HG03342 (cell line): ENCODE data around the gene TMEM184B.

ENCODE experiments used
- ATAC-seq: cut with Tn5 transposase; IDR thresholded peaks from one replicate; pipeline ENCODE4 v1.9.1; 2021; ENCODE audit warnings: mild to moderate bottlenecking, moderate library complexity; ENCODE audit not compliant: unreplicated experiment

The TMEM184B gene

DNA sequence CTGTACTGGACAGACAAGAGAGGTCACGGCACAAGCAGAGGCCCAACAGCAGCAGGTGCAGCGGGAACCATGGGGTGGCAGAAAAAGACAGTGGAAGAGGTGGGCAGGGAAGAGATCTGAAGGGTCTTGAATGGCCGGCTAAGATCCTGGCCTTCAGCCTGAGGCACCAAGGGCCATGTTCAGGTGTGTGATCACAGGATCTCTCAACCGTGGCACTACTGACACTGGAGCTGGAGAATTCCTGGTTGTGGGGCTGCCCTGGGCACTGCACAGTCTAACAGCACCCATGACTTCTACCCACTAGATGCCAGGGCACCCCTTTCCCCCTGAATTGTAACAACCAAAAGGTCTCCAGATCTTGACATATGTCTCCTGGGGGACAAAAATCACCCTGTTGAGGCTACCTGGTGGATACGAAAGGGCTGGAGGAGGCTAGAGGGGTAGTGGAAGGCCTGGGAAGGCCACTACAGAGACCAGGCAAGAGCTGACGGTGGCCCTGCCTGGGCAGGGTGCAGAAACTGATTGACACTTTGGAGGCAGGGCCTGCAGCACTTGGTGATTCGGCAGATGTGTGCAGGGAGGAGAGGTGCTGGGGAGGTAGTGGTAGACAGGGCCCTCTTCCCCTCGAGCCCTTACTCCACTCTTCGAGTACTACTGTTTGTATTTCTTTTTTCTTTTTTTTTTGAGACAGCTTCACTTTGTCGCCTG, 36.1 kb upstream of the TMEM184B start:
- ATAC-seq, result no peak

DNA sequence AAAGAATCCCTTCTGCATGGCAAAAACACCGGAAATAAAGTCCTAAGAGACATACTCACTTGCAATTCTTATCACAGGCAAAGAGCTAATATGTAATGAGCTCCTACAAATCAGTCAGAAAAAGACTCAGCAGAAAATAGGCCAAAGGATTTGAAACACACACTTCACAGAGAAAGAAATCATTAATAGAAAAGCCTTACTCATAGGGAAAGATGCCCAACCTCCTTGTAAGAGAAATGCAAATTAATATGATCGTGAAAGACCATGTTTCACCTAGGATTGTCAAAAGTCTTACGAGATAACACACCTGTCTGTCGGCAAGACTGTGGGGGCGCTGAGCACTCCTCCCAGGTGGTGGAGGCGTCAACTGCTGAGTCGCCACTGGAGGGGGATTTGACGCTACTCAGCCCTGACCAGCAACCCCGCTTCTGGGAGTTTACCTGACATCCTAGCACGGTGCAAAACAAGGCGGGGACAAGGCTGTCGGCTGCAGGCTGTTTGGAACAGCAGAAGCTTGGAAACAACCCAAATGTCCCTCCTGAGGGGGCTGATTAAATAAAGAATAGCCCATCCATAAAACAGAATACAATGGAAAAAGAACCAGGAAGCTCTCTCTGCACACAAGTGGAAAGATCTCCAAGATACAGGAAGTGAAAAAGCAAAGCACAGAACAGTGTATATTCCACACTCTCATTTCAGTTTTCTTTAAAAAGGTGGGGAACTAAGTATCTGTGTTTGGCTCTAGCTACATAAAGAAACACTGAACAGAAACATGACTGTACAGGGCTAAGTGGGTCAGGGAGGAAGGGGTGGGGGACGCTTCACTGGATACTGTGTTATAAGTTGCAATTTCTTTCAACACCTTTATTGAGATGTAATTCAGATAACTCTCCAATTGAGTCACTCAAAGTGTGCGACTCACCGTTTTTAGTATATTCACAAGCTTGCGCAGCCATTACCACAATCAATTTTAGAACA, 33.0 kb upstream of the TMEM184B start:
- ATAC-seq, result peak; percentile 56

DNA sequence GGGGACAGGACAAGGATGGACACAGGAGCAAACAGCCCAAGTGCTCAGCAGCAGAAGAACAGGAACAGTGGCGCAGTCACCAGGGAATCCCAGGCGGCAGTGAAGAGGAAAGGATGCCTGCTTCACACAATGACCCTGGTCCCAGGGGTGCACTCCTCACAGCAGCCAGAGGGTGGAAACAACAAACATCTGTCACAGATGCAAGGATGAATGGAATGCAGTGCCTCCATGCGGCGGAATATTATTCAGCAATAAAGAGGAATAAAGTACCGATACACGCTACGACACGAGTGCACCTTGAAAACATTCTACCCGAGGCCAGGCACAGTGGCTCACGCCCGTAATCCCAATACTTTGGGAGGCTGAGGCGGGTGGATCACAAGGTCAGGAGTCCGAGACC, 31.7 kb upstream of the TMEM184B start:
- no peak for ATAC-seq

GRCh38 chr22:38303974-38304373, 31.2 kb upstream of the TMEM184B start:
- no peak for ATAC-seq

DNA sequence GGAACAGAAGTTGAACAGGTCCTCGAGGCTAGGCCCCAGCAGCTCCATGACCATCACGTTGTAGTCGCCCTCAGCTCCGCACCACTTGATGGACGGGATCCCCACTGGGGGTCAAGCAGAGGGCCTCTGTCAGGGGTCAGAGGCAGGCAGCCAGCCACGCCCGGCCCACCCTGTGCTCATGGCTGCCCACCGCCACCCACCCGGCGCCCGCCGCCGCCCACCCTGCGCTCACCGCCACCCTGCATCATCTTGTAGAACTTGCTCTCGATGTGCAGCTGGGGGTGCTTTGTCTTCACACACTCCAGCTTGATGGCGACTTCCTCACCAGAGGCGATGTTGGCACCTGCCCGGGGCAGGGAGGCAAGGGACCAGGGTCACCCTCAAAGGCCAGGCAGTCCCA, 30.1 kb upstream of the TMEM184B start:
- no peak for ATAC-seq

GRCh38 chr22:38300946-38301345, 28.1 kb upstream of the TMEM184B start:
- ATAC-seq, result no peak

GRCh38 chr22:38300197-38300945, 27.6 kb upstream of the TMEM184B start:
- no peak for ATAC-seq

DNA sequence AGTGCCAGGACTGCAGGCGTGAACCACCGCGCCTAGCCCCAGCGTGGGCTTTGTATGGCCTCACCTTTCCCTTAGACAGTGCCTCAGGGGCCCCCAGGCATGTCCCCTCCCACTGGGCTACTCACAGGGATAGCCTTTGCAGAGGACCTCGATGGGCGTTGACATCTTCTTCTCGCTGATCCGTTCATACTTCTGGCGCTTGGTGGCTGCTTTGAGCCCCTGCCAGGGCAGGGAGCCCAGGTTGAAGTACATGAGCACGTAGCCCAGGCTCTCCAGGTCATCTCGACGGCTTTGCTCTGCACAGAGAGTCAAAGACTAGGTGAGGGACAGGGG, 26.9 kb upstream of the TMEM184B start:
- ATAC-seq, result no peak

GRCh38 chr22:38298312-38299005, 25.6 kb upstream of the TMEM184B start:
- no peak for ATAC-seq

- ATAC-seq, result no peak
Observed at GRCh38 chr22:38296372-38296771, 23.6 kb upstream of the TMEM184B start.

DNA sequence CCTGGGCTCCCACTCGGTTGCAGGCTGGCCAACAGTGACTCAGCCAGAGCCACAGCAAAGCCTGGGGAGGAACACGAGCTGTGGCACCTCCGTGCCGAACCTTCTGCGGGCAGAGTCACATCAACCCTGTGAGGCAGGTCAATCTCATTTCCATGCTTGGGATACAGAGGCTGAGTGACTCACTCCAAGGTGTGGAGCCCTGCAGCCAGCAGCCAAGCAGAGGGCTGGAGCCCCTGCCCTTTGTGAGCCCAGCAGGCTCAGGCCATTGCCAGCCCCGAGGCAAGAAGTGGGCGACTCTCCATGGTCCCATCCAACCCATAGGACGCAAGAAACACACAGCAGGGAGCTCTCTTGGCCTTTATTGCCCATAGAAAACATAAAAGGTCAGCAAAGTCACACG, 23.1 kb upstream of the TMEM184B start:
- ATAC-seq, result no peak

GRCh38 chr22:38295339-38295738, 22.5 kb upstream of the TMEM184B start:
- no peak for ATAC-seq

DNA sequence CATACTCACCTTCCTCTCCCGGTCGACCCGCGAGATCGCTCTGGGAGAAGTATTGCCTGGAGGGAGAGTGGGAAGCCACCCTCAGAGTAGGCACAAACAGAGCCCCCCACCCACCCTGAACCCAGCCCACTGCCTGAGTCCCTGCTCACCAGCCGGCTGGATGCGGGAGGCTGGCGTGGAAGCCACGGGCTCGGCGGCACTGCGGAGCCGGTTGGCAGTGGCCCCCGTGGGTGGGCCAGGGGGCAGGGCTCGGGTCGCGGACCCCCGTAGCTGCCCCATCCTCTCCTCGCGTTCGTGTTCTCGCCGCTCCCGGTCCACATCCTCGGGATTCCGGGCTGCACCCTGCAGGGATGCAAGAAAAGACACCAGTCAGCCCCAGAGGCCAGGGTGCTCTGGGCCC, 21.4 kb upstream of the TMEM184B start:
- ATAC-seq, result no peak

GRCh38 chr22:38292694-38293093, 19.9 kb upstream of the TMEM184B start:
- no peak for ATAC-seq

DNA sequence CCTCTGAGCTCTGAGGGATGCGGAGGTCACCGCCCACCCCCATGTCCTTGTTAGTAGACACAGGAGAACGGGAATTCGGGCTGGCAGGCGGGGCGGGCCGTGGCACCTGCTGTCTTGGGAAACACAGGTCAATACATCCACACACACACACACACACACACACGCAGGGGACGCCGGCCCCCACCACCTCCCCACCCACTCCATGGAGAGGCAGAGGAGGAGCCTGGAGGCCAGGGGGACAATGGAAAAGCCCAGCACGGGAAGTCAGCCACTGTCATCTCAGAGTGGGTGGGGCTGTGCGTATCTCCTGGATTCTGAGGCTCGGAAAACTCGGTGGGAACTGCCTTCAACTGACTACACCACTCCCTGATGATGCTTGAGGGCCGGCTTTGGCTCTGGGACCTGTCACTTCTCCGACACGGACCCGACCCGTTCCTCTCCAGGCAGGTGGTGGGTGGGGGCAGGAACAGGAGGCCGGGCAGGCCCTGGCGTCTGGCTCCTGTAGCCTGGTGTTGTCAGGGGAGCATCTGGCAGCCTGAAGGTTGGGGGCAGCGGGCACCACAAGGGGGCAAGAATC, 18.5 kb upstream of the TMEM184B start:
- no peak for ATAC-seq

- ATAC-seq, result no peak
Observed at GRCh38 chr22:38290347-38290746, 17.5 kb upstream of the TMEM184B start.

- ATAC-seq, result no peak
Observed at GRCh38 chr22:38289583-38290082, 16.8 kb upstream of the TMEM184B start.

GRCh38 chr22:38286915-38287669, 14.3 kb upstream of the TMEM184B start:
- no peak for ATAC-seq

GRCh38 chr22:38285018-38285417, 12.2 kb upstream of the TMEM184B start:
- no peak for ATAC-seq

DNA sequence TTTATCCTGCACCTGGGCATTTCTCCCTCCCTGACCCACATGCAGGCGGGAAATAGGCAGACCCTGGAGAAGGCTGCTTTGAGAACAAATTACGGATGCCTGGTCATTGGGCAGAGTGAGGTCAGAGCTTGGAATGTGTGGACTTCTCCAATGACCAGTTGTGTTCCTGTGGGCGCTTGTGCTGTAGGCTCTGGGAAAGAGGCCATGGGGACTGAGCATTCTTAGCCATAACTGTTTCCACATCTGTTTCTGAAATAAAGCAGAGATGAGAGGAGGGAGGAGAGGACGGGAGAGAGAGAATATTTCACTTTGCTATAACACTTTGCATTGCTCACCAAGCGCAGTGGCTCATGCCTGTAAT, 11.2 kb upstream of the TMEM184B start:
- ATAC-seq, result no peak
